Hepatocyte (in vitro differentiated cells): ENCODE measurements around the gene PLCL1.

Source experiments
- CTCF ChIP-seq: fragments of 200-600 bp; sonication (generic); IDR thresholded peaks from 2 replicates; pipeline ENCODE4 v1.5.1; 2016; ENCODE audit warnings: antibody characterized with exemption, mild to moderate bottlenecking; ENCODE audit not compliant: poor library complexity
- EZH2 ChIP-seq: fragments of 200-600 bp; sonication (generic); IDR thresholded peaks from 2 replicates; pipeline ENCODE4 v1.6.1; 2016; ENCODE audit warnings: antibody characterized with exemption, mild to moderate bottlenecking, borderline replicate concordance
- EZH2phosphoT487 ChIP-seq: fragments of 200-600 bp; sonication (generic); IDR thresholded peaks from one replicate; pipeline ENCODE4 v1.6.1; 2018; ENCODE audit warnings: antibody characterized with exemption, mild to moderate bottlenecking, low read depth, moderate library complexity; ENCODE audit not compliant: unreplicated experiment, severe bottlenecking

- TF ChIP-seq EZH2phosphoT487 (no peak), CTCF (no peak), EZH2 (no peak)
These were observed 333.3 kb downstream of the PLCL1 start for GRCh38 chr2:198137733-198138132.
